CD4-positive, alpha-beta T cell treated with Interleukin-6 at 100 ng/mL for 8 hours (primary cell): ENCODE data around the gene IER5L.

Experiments
- DNase-seq: peaks from one replicate; pipeline ENCODE4 v3.0.0-alpha.2; 2020; ENCODE audit warnings: mixed read lengths, low spot score

The IER5L gene

GRCh38 chr9:129177791-129178567, at the start of gene IER5L:
TSS of gene IER5L (minus strand) at chr9:129178261. CDS start at chr9:129178052, 209 bp downstream.
- DNase-seq = peak; percentile 93

DNA sequence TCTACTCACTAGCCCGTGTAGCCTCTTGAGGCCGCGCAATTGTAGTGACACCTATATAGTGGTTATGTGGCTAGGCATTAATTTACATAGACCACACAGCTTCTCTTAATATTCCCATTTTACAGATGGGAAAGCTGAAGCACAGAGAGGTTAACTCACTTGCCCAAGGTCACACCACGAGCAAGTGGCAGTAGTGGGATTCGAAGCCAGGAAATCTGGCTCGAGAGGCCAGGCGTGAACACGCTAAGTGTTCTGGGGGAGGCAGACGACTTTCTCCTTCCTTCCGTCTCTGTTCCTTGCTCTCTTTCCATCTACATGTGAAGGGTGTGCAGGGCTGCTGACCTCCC, 49.8 kb upstream of the IER5L start:
- DNase-seq = no peak

GRCh38 chr9:129225815-129226214, 47.8 kb upstream of the IER5L start:
- DNase-seq = peak; percentile 57

GRCh38 chr9:129225490-129225778, 47.4 kb upstream of the IER5L start:
- no peak for DNase-seq

GRCh38 chr9:129224618-129225489, 46.8 kb upstream of the IER5L start:
- no peak for DNase-seq

GRCh38 chr9:129223551-129224208, 45.6 kb upstream of the IER5L start:
- no peak for DNase-seq

DNA sequence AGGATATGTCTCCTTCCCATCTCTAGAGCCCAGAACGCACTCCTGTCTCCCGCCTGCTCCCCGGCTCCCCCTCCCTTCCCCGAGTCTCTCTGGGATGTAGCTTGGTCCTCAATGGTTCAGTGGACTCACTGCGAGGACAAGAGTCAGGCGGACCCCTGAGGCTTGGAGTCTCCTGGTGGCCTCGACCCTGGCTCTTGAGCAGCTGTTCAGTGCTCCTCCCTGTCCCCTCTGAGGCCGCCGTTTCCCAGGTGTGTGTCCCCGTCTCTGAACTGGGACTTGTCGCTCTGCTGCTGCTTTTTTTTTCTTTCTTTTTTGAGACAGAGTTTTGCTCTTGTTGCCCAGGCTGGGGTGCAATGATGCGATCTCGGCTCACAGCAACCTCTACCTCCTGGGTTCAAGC, 44.8 kb upstream of the IER5L start:
- no peak for DNase-seq

- no peak for DNase-seq
These were observed 44.0 kb upstream of the IER5L start for GRCh38 chr9:129221979-129222635.

GRCh38 chr9:129221233-129221632, 43.2 kb upstream of the IER5L start:
- DNase-seq = peak; percentile 41

DNA sequence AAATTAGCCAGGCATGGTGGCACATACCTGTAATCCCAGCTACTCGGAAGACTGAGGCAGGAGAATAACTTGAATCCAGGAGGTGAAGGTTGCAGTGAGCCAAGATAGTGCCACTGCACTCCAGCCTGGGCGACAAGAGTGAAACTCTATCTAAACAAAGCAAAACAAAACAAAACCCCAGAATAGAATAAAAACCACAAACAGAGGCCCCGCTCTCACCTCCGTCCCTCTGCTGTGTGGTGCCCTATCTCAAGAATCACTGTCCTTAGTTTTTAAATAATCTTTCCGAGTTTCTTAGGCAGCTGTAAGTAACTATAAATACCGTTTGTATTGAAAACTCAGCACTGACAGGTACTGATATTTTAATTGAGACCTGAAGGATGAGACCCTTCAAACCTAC, 42.7 kb upstream of the IER5L start:
- DNase-seq = no peak

DNA sequence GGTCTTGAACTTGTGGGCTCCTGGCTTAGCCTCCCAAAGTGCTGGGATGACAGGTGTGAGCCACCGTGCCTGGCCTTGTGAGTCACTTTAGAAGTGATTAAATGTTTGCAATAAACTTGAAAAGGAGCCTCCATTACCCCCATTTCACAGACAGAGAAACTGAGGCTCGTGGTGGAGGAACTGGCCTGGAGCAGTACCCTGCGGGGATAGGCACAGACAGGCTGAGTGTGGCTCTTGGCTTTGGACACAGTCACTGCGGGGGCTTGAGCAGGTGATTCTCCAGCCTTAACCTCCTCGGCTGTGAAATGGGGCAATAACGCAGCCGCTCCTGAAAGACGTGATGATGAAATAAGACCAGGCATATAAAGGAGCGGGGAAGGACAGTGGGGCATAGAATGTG, 40.9 kb upstream of the IER5L start:
- DNase-seq = no peak

GRCh38 chr9:129218272-129218625, 40.2 kb upstream of the IER5L start:
- DNase-seq = no peak

- DNase-seq = no peak
These were observed 35.5 kb upstream of the IER5L start for GRCh38 chr9:129213551-129213950.

DNA sequence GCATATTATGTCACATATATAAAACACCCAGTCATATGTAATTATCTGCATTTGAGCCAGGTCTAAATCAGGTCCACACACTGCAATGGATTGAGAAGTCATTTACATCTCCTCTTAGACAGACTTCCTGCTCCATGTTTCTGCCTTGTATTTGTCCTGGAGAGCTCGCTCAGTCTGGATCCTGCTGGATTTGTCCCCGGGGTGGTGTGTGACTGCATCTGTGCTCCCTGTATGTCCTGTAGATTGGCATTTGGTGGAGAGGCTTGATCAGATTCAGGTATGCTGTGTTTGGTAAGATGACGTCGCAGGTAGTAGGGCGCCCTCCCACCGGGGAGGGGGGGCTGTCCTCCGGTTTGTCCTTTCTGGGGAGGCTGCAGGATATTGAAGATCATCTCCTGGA, 33.6 kb upstream of the IER5L start:
- DNase-seq = no peak

- no peak for DNase-seq
These were observed 32.1 kb upstream of the IER5L start for GRCh38 chr9:129210125-129210524.

DNA sequence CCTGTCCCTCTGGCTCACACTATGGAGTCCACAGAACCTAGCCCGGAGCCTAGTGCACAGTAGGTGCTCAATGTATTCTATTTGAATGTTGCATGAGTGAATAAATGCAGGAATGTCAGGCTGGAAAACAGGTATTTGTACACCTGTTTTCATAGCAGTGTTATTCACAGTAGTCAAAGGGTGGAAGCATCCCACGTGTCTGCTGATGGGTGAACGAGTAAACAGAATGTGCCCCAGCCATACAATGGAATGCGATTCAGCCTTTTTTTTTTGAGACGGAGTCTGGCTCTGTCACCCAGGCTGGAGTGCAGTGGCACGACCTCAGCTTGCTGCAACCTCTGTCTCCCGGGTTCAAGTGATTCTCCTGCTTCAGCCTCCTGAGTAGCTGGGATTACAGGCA, 31.5 kb upstream of the IER5L start:
- no peak for DNase-seq

GRCh38 chr9:129209109-129209508, 31.0 kb upstream of the IER5L start:
- DNase-seq = no peak

GRCh38 chr9:129208207-129209032, 30.4 kb upstream of the IER5L start:
- DNase-seq = peak; percentile 39

DNA sequence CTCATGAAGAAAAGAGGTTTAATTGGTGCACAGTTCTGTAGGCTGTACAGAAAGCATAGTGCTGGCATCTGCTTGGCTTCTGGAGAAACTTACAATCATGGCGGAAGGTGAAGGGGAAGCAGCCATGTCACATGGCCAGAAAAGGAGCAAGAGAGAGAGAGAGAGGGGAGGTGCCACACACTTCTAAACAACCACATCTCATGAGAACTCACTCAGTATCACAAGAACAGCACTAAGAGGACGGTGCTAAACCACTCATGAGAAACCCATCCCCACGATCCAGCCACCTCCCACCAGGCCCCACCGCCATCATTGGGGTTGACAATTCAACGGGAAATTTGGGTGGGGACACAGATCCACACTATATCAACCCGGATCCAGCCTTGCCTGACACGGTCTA, 28.8 kb upstream of the IER5L start:
- peak; percentile 48 for DNase-seq

- no peak for DNase-seq
These were observed 28.3 kb upstream of the IER5L start for GRCh38 chr9:129206401-129206800.

GRCh38 chr9:129204840-129205239, 26.8 kb upstream of the IER5L start:
- no peak for DNase-seq

DNA sequence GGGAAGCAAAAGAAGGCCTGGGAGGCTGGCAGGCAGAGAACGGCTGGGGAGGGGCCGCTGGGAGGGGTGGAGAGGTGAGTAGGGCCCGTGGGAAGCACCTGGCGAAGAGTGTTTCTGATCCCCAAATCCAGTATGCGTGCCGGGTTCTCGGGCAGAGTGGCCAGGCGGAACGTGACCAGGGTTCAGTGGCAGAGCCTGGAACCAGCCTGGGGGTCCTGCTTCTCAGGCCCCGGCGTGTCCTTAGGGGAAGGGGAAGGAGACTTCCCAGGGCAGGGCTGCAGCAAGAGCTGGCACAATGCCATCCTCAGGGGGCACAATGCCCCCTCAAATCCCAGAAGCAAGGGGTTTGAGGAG, 25.5 kb upstream of the IER5L start:
- no peak for DNase-seq
